IPS DF 4.7 (cell line): ENCODE results near the gene CISTR.
"Not testable (repeated sequence)": the region's sequence is repeated elsewhere in the genome, so short reads cannot be mapped to it uniquely, and the experiment has no call there.

Experiments used
- DNase-seq: peaks from one replicate; pipeline ENCODE4 v3.0.0-alpha.2; 2013; ENCODE audit warnings: low spot score; ENCODE audit errors: extremely low read depth

CISTR gene

GRCh38 chr12:53751336-53752191 is at the start of gene CISTR:
Gene CISTR (minus strand): TSS chr12:53751979.
- no peak for DNase-seq

- DNase-seq, result no peak
Observed at GRCh38 chr12:53798575-53798974, 46.8 kb upstream of the CISTR start.

GRCh38 chr12:53795927-53796326 is 44.1 kb upstream of the CISTR start:
- DNase-seq, result no peak

GRCh38 chr12:53793221-53793620 is 41.4 kb upstream of the CISTR start:
- DNase-seq, result no peak

- no peak for DNase-seq
Observed at GRCh38 chr12:53791735-53792326, 40.1 kb upstream of the CISTR start.

- DNase-seq, result no peak
Observed at GRCh38 chr12:53789570-53789969, 37.8 kb upstream of the CISTR start.

- no peak for DNase-seq
Observed at GRCh38 chr12:53788892-53789291, 37.1 kb upstream of the CISTR start.

- no peak for DNase-seq
Observed at GRCh38 chr12:53786411-53786810, 34.6 kb upstream of the CISTR start.

- DNase-seq, result no peak
Observed at GRCh38 chr12:53785161-53785560, 33.4 kb upstream of the CISTR start.

- no peak for DNase-seq
Observed at GRCh38 chr12:53782093-53782703, 30.4 kb upstream of the CISTR start.

GRCh38 chr12:53781228-53781801 is 29.5 kb upstream of the CISTR start:
- no peak for DNase-seq

- no peak for DNase-seq
Observed at GRCh38 chr12:53780323-53780722, 28.5 kb upstream of the CISTR start.

- not testable (repeated sequence) for DNase-seq
Observed at GRCh38 chr12:53779679-53780078, 27.9 kb upstream of the CISTR start.

- no peak for DNase-seq
Observed at GRCh38 chr12:53777936-53778644, 26.3 kb upstream of the CISTR start.

- DNase-seq, result no peak
Observed at GRCh38 chr12:53777412-53777811, 25.6 kb upstream of the CISTR start.

GRCh38 chr12:53776872-53777271 is 25.1 kb upstream of the CISTR start:
- no peak for DNase-seq

- DNase-seq, result no peak
Observed at GRCh38 chr12:53775478-53776145, 23.8 kb upstream of the CISTR start.

- no peak for DNase-seq
Observed at GRCh38 chr12:53770281-53770680, 18.5 kb upstream of the CISTR start.

- DNase-seq, result no peak
Observed at GRCh38 chr12:53768976-53769375, 17.2 kb upstream of the CISTR start.

- DNase-seq, result no peak
Observed at GRCh38 chr12:53766881-53767280, 15.1 kb upstream of the CISTR start.

- DNase-seq, result no peak
Observed at GRCh38 chr12:53765891-53766290, 14.1 kb upstream of the CISTR start.
